ENCODE measurements around the gene TBCB. TPM values are rescaled to one million over a fixed set of nuclear protein-coding genes. Genes with fewer than 3 reads are reported as not detected.

TBCB gene
- total and polyA plus RNA-seq, 2 of the 4 experiments (the other 2 are of a cell fraction): 182 to 269 TPM

GRCh38 chr19:36160821-36161596 lies 45.7 kb downstream of the TBCB start:
- Histone ChIP-seq H3K18ac (ENCODE audit: low read depth, low read length) (no peak overlapping the region), H3K4ac (ENCODE audit: low read depth, low read length) (no peak overlapping the region), H3K23ac (ENCODE audit: low read depth, low read length) (no peak overlapping the region), H3K4me2 (ENCODE audit: low read depth, low read length) (no peak overlapping the region), H2BK5ac (ENCODE audit: low read depth, low read length, poor library complexity, severe bottlenecking) (no peak overlapping the region), H3K79me1 (ENCODE audit: low read depth in 1 of 2, low read length in 2 of 2) (no peaks in the 10 kb centered on the region; a peak in 1 of 4 replicates), H4K5ac (ENCODE audit: low read depth, low read length) (no peak overlapping the region), H3K4me1 (ENCODE audit: control insufficient read depth, insufficient read depth, low read length) (no peaks in the 10 kb centered on the region), H3K9ac (ENCODE audit: low read depth, low read length) (no peak overlapping the region), H2AK5ac (ENCODE audit: low read depth, low read length) (no peak overlapping the region), H3K56ac (ENCODE audit: extremely low read depth, insufficient read depth, low read length) (no peak overlapping the region), H3K14ac (replicated peaks; ENCODE audit: low read depth, low read length) (no peak overlapping the region), H4K91ac (ENCODE audit: insufficient read depth, low read depth, low read length) (no peak overlapping the region), H3K4me3 (ENCODE audit: insufficient read depth, low read depth, low read length) (no peak overlapping the region), H2AK9ac (replicated peaks; ENCODE audit: low read depth, low read length, poor library complexity) (no peak overlapping the region), H3K27ac (ENCODE audit: insufficient read depth, low read length) (no peak overlapping the region), H4K8ac (ENCODE audit: low read depth in 2 of 2, low read length in 2 of 2) (no peak overlapping the region), H2BK120ac (ENCODE audit: low read depth, low read length) (no peak overlapping the region), H3K36me3 (ENCODE audit: control insufficient read depth, insufficient read depth, low read length) (peaks cover 12% of the 10 kb centered on the region), H2BK20ac (ENCODE audit: low read depth, low read length) (no peak overlapping the region), H3K9me1 (ENCODE audit: insufficient read depth, low read length) (no peaks in the 10 kb centered on the region; the same call in 1 of the 2 replicates), H4K20me1 (ENCODE audit: insufficient read depth, low read length) (no peaks in the 10 kb centered on the region), H2AFZ (replicated peaks; ENCODE audit: low read length, poor library complexity) (no peak overlapping the region), H2BK15ac (ENCODE audit: low read depth, low read length) (no peak overlapping the region), H3K9me3 (ENCODE audit: control insufficient read depth, insufficient read depth, low read length) (no peaks in the 10 kb centered on the region), H3K27me3 (ENCODE audit: control insufficient read depth, insufficient read depth, low read length) (no peaks in the 10 kb centered on the region)
- BruUV-seq (replicated peaks): no TSS peak
- WGBS, 2 experiments (ENCODE audit: extremely low coverage in 2 of 2, insufficient read length in 1 of 2): 90% methylated on average over 2 of the region's 7 CpGs; no CpG with 5 or more reads in 1 of the 2 experiments
- no peak for TF ChIP-seq MAZ (IDR thresholded peaks at IDR 0.05; ENCODE audit: borderline replicate concordance, low read depth, low read length)
- TF ChIP-seq BHLHE40 (IDR thresholded peaks at IDR 0.05; ENCODE audit: low read depth, low read length): no peak
- POLR2A ChIA-PET (ENCODE audit: unreplicated experiment): no interaction called here
- DNase-seq: no peak
- CTCF ChIA-PET: interaction anchor here (1.5 kb wide), 1 partner anchor 33 kb away, joined by 3 read pairs; no protein-coding TSS in a partner anchor
- in situ Hi-C loops (cut with MboI; ENCODE audit: low sequenced_read_pairs): no loop called here
- no peak for ATAC-seq (ENCODE audit: low read depth)
- dilution Hi-C loops (cut with HindIII; ENCODE audit: low sequenced_read_pairs, unreplicated experiment): no loop called here
- intact Hi-C loops (cut with micrococcal nuclease): no loop called here
